HT1080 (cell line): Measurements from ENCODE around the gene NUP98. TPM values are rescaled to one million over a fixed set of nuclear protein-coding genes. Genes with fewer than 3 reads are reported as not detected.
"Not testable (repeated sequence)": the region's sequence is repeated elsewhere in the genome, so short reads cannot be mapped to it uniquely, and the experiment has no call there.

Experiments
- DNase-seq: peaks from one replicate; pipeline ENCODE4 v3.0.0-alpha.2; 2015; ENCODE audit warnings: low read depth
- total RNA-seq: library from RNA; depleted of rRNA; stranded (reverse); fragments of >200 nt; shearing (Covaris generic); gene quantifications from 2 replicates; pipeline ENCODE4 v1.2.3, GENCODE V29; 2014

The NUP98 gene
- total RNA-seq, 1 experiment from 2014 or later = 168 TPM

- no peak for DNase-seq
Measured at GRCh38 chr11:3679077-3679476, 118.3 kb downstream of the NUP98 start.

- DNase-seq = no peak
Measured at GRCh38 chr11:3675971-3676370, 121.4 kb downstream of the NUP98 start.

- DNase-seq = peak; percentile 90
Measured at GRCh38 chr11:3674189-3674588, 123.2 kb downstream of the NUP98 start.

- DNase-seq = no peak
Measured at GRCh38 chr11:3671334-3672254, 125.8 kb downstream of the NUP98 start, which contains the start of gene CHRNA10. Gene CHRNA10, minus strand, starts transcription at chr11:3671384. Its CDS starts 72 bp downstream, at chr11:3671312.

GRCh38 chr11:3669742-3670183 lies 127.6 kb downstream of the NUP98 start:
- no peak for DNase-seq

GRCh38 chr11:3669128-3669527 lies 128.2 kb downstream of the NUP98 start:
- no peak for DNase-seq

- DNase-seq = no peak
Measured at GRCh38 chr11:3667149-3668035, 130.0 kb downstream of the NUP98 start.

- DNase-seq = no peak
Measured at GRCh38 chr11:3666023-3666530, 131.3 kb downstream of the NUP98 start.

GRCh38 chr11:3665336-3666022 lies 131.9 kb downstream of the NUP98 start:
- DNase-seq = no peak

GRCh38 chr11:3664032-3664630 lies 133.2 kb downstream of the NUP98 start:
- DNase-seq = no peak

GRCh38 chr11:3662856-3663255 lies 134.5 kb downstream of the NUP98 start:
- no peak for DNase-seq

GRCh38 chr11:3660960-3661359 lies 136.4 kb downstream of the NUP98 start:
- no peak for DNase-seq

GRCh38 chr11:3659595-3660515 lies 137.5 kb downstream of the NUP98 start:
- DNase-seq = no peak

- no peak for DNase-seq
Measured at GRCh38 chr11:3658252-3658651, 139.1 kb downstream of the NUP98 start.

- not testable (repeated sequence) for DNase-seq
Measured at GRCh38 chr11:3657331-3657730, 140.0 kb downstream of the NUP98 start.

GRCh38 chr11:3655547-3655946 lies 141.8 kb downstream of the NUP98 start:
- no peak for DNase-seq

GRCh38 chr11:3652514-3652913 lies 144.8 kb downstream of the NUP98 start:
- not testable (repeated sequence) for DNase-seq

GRCh38 chr11:3649374-3649773 lies 148.0 kb downstream of the NUP98 start:
- DNase-seq = not testable (repeated sequence)

GRCh38 chr11:3648843-3649242 lies 148.5 kb downstream of the NUP98 start:
- not testable (repeated sequence) for DNase-seq
